Panc1 (cell line): Measurements from ENCODE around the gene SHROOM3.
A peak's percentile ranks its signal among the peaks of the same experiment; 100 is the strongest.

Experiments
- POLR2AphosphoS5 ChIP-seq: IDR thresholded peaks from 2 replicates; pipeline ENCODE4 v1.6.1; 2012; ENCODE audit warnings: mild to moderate bottlenecking, low read depth, low read length, moderate library complexity
- SIN3A ChIP-seq: IDR thresholded peaks from 2 replicates; pipeline ENCODE4 v1.6.1; 2012; ENCODE audit warnings: low read depth, mild to moderate bottlenecking, low read length, moderate library complexity, borderline replicate concordance; ENCODE audit not compliant: insufficient read depth
- TCF7L2 ChIP-seq: IDR thresholded peaks from 2 replicates; pipeline ENCODE4 v1.6.1; 2011; ENCODE audit warnings: mild to moderate bottlenecking, low read depth, low read length, inconsistent platforms
- TF ChIP-seq, protein P1 (sequence below): fragments of 450-650 bp; IDR thresholded peaks from 2 replicates; pipeline ENCODE4 v1.5.1; 2017; ENCODE audit warnings: mild to moderate bottlenecking
- TF ChIP-seq, protein P2 (sequence below), 2 experiments: IDR thresholded peaks; 2 replicates each; pipeline ENCODE4 v1.6.1; 2011 to 2012; ENCODE audit warnings: low read depth in 2 of 2, control low read depth in 1 of 2, low read length in 1 of 2, mild to moderate bottlenecking in 1 of 2, moderate library complexity in 1 of 2; ENCODE audit not compliant: insufficient read depth in 1 of 2

DNA sequence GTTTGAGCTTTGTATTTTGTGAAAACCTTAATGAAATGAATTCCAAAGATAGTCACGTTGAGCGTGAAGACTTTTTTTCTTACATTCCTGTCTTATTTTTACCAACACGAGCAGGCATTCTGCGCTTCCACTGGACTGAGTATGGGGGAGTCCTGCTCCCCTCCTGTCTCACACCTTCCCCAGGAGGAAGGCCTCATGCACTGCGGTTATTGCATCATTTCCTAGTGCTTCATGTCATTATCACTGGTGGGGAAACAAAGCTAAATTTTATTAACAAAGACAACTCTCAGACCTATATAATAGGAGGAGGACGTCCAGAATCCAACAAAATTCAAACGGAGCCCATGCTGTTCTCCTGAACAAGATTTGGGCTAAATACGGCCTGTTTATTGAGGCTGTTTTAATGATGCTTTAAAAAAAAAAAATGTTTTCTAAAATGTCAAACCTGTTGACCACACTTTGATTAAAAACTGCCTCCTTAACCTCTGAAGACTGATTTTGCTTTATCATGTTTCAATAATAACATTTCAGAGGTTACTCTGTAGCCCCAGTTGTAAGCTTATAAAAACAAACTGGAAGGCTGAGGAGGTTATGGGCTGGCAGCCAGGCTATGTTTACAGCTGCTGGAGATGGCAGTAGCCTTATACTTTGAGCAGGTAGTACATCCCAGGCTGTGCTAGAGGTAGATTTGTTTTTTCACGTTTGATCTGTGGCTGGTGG lies 344.9 kb downstream of the SHROOM3 start:
- no peak for TF ChIP-seq POLR2AphosphoS5
- TF ChIP-seq, protein P1, sequence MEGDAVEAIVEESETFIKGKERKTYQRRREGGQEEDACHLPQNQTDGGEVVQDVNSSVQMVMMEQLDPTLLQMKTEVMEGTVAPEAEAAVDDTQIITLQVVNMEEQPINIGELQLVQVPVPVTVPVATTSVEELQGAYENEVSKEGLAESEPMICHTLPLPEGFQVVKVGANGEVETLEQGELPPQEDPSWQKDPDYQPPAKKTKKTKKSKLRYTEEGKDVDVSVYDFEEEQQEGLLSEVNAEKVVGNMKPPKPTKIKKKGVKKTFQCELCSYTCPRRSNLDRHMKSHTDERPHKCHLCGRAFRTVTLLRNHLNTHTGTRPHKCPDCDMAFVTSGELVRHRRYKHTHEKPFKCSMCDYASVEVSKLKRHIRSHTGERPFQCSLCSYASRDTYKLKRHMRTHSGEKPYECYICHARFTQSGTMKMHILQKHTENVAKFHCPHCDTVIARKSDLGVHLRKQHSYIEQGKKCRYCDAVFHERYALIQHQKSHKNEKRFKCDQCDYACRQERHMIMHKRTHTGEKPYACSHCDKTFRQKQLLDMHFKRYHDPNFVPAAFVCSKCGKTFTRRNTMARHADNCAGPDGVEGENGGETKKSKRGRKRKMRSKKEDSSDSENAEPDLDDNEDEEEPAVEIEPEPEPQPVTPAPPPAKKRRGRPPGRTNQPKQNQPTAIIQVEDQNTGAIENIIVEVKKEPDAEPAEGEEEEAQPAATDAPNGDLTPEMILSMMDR: no peak
- TF ChIP-seq, protein P2, sequence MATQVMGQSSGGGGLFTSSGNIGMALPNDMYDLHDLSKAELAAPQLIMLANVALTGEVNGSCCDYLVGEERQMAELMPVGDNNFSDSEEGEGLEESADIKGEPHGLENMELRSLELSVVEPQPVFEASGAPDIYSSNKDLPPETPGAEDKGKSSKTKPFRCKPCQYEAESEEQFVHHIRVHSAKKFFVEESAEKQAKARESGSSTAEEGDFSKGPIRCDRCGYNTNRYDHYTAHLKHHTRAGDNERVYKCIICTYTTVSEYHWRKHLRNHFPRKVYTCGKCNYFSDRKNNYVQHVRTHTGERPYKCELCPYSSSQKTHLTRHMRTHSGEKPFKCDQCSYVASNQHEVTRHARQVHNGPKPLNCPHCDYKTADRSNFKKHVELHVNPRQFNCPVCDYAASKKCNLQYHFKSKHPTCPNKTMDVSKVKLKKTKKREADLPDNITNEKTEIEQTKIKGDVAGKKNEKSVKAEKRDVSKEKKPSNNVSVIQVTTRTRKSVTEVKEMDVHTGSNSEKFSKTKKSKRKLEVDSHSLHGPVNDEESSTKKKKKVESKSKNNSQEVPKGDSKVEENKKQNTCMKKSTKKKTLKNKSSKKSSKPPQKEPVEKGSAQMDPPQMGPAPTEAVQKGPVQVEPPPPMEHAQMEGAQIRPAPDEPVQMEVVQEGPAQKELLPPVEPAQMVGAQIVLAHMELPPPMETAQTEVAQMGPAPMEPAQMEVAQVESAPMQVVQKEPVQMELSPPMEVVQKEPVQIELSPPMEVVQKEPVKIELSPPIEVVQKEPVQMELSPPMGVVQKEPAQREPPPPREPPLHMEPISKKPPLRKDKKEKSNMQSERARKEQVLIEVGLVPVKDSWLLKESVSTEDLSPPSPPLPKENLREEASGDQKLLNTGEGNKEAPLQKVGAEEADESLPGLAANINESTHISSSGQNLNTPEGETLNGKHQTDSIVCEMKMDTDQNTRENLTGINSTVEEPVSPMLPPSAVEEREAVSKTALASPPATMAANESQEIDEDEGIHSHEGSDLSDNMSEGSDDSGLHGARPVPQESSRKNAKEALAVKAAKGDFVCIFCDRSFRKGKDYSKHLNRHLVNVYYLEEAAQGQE (IDR thresholded peaks at IDR 0.05; ENCODE audit: insufficient read depth in 1 of 2, low read depth in 2 of 2, low read length in 1 of 2): no peak
- no peak for TF ChIP-seq SIN3A
- 0 out of 2 replicates have a peak, but pooled peaks have one; percentile 24 for TF ChIP-seq TCF7L2
